Stimulated activated CD8-positive, alpha-beta memory T cell treated with anti-CD3 and anti-CD28 coated beads, Interleukin-4, amount 100 ng/mL, for 1 hour (primary cell): Measurements from ENCODE around the gene IP6K1.
"Not testable (repeated sequence)": the region's sequence is repeated elsewhere in the genome, so short reads cannot be mapped to it uniquely, and the experiment has no call there.

ENCODE experiments used
- DNase-seq, 2 donors: peaks; one replicate each; pipeline ENCODE4 v3.0.0-alpha.2; 2020; ENCODE audit warnings: low read depth in 2 of 2, low spot score in 1 of 2

IP6K1 gene

GRCh38 chr3:49794431-49794830 is 8.1 kb upstream of the IP6K1 start:
- no peak for DNase-seq

GRCh38 chr3:49793486-49794085 is 7.2 kb upstream of the IP6K1 start:
- DNase-seq: no peak

- no peak for DNase-seq
These were observed 6.2 kb upstream of the IP6K1 start for GRCh38 chr3:49792371-49793150.

GRCh38 chr3:49791571-49791970 is 5.2 kb upstream of the IP6K1 start:
- DNase-seq: no peak

GRCh38 chr3:49790626-49791411 is 4.5 kb upstream of the IP6K1 start:
- no peak for DNase-seq

- DNase-seq: no peak
These were observed 1.7 kb upstream of the IP6K1 start for GRCh38 chr3:49788056-49788455.

GRCh38 chr3:49787536-49787935 is 1.2 kb upstream of the IP6K1 start:
- DNase-seq: no peak

GRCh38 chr3:49787182-49787464 is 781 bp upstream of the IP6K1 start:
- no peak for DNase-seq

- DNase-seq: no peak
These were observed 581 bp downstream of the IP6K1 start for GRCh38 chr3:49785565-49786356.

- DNase-seq: not testable (repeated sequence)
These were observed 4.1 kb downstream of the IP6K1 start for GRCh38 chr3:49782277-49782676.

- DNase-seq: no peak
These were observed 4.7 kb downstream of the IP6K1 start for GRCh38 chr3:49781415-49782199.

- DNase-seq: not testable (repeated sequence)
These were observed 5.4 kb downstream of the IP6K1 start for GRCh38 chr3:49780975-49781365.

- no peak for DNase-seq
These were observed 6.0 kb downstream of the IP6K1 start for GRCh38 chr3:49780080-49780974.

- no peak for DNase-seq
These were observed 6.8 kb downstream of the IP6K1 start for GRCh38 chr3:49779358-49780079.

- DNase-seq: not testable (repeated sequence)
These were observed 10.2 kb downstream of the IP6K1 start for GRCh38 chr3:49776101-49776500.

GRCh38 chr3:49775538-49775937 is 10.8 kb downstream of the IP6K1 start:
- no peak for DNase-seq

GRCh38 chr3:49772703-49773102 is 13.6 kb downstream of the IP6K1 start:
- no peak for DNase-seq

- no peak for DNase-seq
These were observed 14.9 kb downstream of the IP6K1 start for GRCh38 chr3:49771340-49771938.

- DNase-seq: no peak
These were observed 16.4 kb downstream of the IP6K1 start for GRCh38 chr3:49769926-49770325.
